Lower leg skin (tissue), 4 donors: ENCODE data around the gene FBXO17. TPM values are rescaled to one million over a fixed set of nuclear protein-coding genes. Genes with fewer than 3 reads are reported as not detected.

Experiments
- DNase-seq, 2 donors: peaks; one replicate each; pipeline ENCODE4 v3.0.0-alpha.2; 2019; ENCODE audit warnings: low spot score in 2 of 2
- H3K4me3 ChIP-seq: fragments of 200-600 bp; sonication (generic); 2 replicates; pipeline ENCODE4 v1.5.1; 2017; ENCODE audit warnings: mild to moderate bottlenecking, low read depth; ENCODE audit not compliant: poor library complexity, severe bottlenecking
- CTCF ChIP-seq, 3 donors: fragments of 450-650 bp; IDR thresholded peaks; one replicate each; pipeline ENCODE4 v1.5.1; 2016; ENCODE audit warnings: antibody characterized with exemption in 3 of 3, mild to moderate bottlenecking in 3 of 3, moderate library complexity in 2 of 3
- POLR2A ChIP-seq, 2 donors: fragments of 450-650 bp; IDR thresholded peaks; one replicate each; pipeline ENCODE4 v1.6.1; 2016 to 2017; ENCODE audit warnings: antibody characterized with exemption in 2 of 2, mild to moderate bottlenecking in 1 of 2, moderate library complexity in 1 of 2
- WGBS, 2 donors: methylation state at CpG; one replicate each; pipeline ENCODE4 v1.1.5; 2018; 5-methylcytosine and 5-hydroxymethylcytosine counted together
- intact Hi-C: fragments of 100-400 bp; cut with DNase I; formaldehyde crosslinking; loops from one replicate; pipeline ENCODE4 v1.15.0; 2023; ENCODE audit warnings: low total_unique reads
- total RNA-seq, 4 donors: library from RNA; depleted of rRNA; stranded (reverse); fragments of >200 nt; gene quantifications; one replicate each; pipeline ENCODE4 v1.1.0, GENCODE V29; 2016

FBXO17 gene
- total RNA-seq, 4 donors from 2014 or later: 13.2 to 46.5 (median 34.3) TPM

- intact Hi-C loops: no loop called here
- no peak overlapping the region for H3K4me3 ChIP-seq
- no peak for TF ChIP-seq CTCF (IDR thresholded peaks at IDR 0.05)
- no peak for DNase-seq
- 82% methylated on average over 1 of the region's 1 CpG for WGBS, 2 donors
Observed at GRCh38 chr19:38985262-38985661, 9.7 kb upstream of the FBXO17 start.

- no peak for TF ChIP-seq POLR2A (IDR thresholded peaks at IDR 0.05)
- no peak for TF ChIP-seq CTCF (IDR thresholded peaks at IDR 0.05)
- H3K4me3 ChIP-seq: no peak overlapping the region
- intact Hi-C loops: no loop called here
- no peak for DNase-seq
- 88 to 95% methylated on average over 10 of the region's 10 CpGs for WGBS, 2 donors
Observed at GRCh38 chr19:38980583-38981374, 5.2 kb upstream of the FBXO17 start.

- H3K4me3 ChIP-seq: no peak overlapping the region
- 86 to 88% methylated on average over 5 of the region's 5 CpGs for whole genome bisulfite sequencing, 2 donors
- intact Hi-C loops: no loop called here
- TF ChIP-seq CTCF (IDR thresholded peaks at IDR 0.05) (no peak), POLR2A (IDR thresholded peaks at IDR 0.05) (no peak)
- DNase-seq: no peak
Observed at GRCh38 chr19:38979812-38980211, 4.3 kb upstream of the FBXO17 start.

- 87 to 90% methylated on average over 3 of the region's 3 CpGs for WGBS, 2 donors
- TF ChIP-seq CTCF (IDR thresholded peaks at IDR 0.05) (no peak), POLR2A (IDR thresholded peaks at IDR 0.05) (no peak)
- intact Hi-C loops: no loop called here
- no peak overlapping the region for H3K4me3 ChIP-seq
- no peak for DNase-seq
Observed at GRCh38 chr19:38978326-38978689, 2.8 kb upstream of the FBXO17 start.

GRCh38 chr19:38977445-38978325, 2.1 kb upstream of the FBXO17 start:
- no peak overlapping the region for H3K4me3 ChIP-seq
- no peak for TF ChIP-seq POLR2A (IDR thresholded peaks at IDR 0.05)
- intact Hi-C loops: no loop called here
- WGBS, 2 donors: 86 to 87% methylated on average over 15 of the region's 15 CpGs
- DNase-seq: no peak

GRCh38 chr19:38975861-38976271, 324 bp upstream of the FBXO17 start:
- intact Hi-C loops: no loop called here
- no peak for DNase-seq
- 3 to 13% methylated on average over 9 to 20 of the region's 22 CpGs for WGBS, 2 donors
- H3K4me3 ChIP-seq: peak overlapping the region; percentile 36
- TF ChIP-seq POLR2A (IDR thresholded peaks at IDR 0.05) (no peak), CTCF (IDR thresholded peaks at IDR 0.05) (no peak)
